ENCODE data around the gene KREMEN2. TPM values are rescaled to one million over a fixed set of nuclear protein-coding genes. Genes with fewer than 3 reads are reported as not detected.

Gene KREMEN2
- total RNA-seq, 1 experiment from 2014 or later = 7.5 TPM

- ChIA-PET CTCF (interaction anchor here (0.7 to 3.0 kb wide), 11 partner anchors 9 to 115 kb away, joined by 3 to 35 read pairs (median 5); partner anchors contain the start of genes HCFC1R1, PAQR4 and THOC6), POLR2A (interaction anchor here (0.6 to 17.1 kb wide), 4 partner anchors 8 to 37 kb away, joined by 3 to 502 read pairs (median 7); partner anchors contain the start of genes CLDN9, HCFC1R1 and THOC6)
- Mint-ChIP-seq H3K27ac (peak overlapping the region; percentile 86), H3K4me3 (peak overlapping the region; percentile 93), H3K27me3 (ENCODE audit: low read depth) (peaks cover 3% of the 10 kb centered on the region; the same call in 1 of the 2 replicates), H3K36me3 (peaks cover 21% of the 10 kb centered on the region), H3K4me1 (peaks cover 68% of the 10 kb centered on the region), H3K9me3 (no peaks in the 10 kb centered on the region)
- ATAC-seq (no peak), DNase-seq (ENCODE audit: low spot score) (no peak)
- TF ChIP-seq NFE2L1 (CRISPR knock-in tag; IDR thresholded peaks at IDR 0.05) = no peak
- no peak for TF ChIP-seq SMAD4 (CRISPR knock-in tag; IDR thresholded peaks at IDR 0.05)
- peak; percentile 66 for TF ChIP-seq AR (CRISPR knock-in tag; IDR thresholded peaks at IDR 0.05)
- TF ChIP-seq, protein P1, sequence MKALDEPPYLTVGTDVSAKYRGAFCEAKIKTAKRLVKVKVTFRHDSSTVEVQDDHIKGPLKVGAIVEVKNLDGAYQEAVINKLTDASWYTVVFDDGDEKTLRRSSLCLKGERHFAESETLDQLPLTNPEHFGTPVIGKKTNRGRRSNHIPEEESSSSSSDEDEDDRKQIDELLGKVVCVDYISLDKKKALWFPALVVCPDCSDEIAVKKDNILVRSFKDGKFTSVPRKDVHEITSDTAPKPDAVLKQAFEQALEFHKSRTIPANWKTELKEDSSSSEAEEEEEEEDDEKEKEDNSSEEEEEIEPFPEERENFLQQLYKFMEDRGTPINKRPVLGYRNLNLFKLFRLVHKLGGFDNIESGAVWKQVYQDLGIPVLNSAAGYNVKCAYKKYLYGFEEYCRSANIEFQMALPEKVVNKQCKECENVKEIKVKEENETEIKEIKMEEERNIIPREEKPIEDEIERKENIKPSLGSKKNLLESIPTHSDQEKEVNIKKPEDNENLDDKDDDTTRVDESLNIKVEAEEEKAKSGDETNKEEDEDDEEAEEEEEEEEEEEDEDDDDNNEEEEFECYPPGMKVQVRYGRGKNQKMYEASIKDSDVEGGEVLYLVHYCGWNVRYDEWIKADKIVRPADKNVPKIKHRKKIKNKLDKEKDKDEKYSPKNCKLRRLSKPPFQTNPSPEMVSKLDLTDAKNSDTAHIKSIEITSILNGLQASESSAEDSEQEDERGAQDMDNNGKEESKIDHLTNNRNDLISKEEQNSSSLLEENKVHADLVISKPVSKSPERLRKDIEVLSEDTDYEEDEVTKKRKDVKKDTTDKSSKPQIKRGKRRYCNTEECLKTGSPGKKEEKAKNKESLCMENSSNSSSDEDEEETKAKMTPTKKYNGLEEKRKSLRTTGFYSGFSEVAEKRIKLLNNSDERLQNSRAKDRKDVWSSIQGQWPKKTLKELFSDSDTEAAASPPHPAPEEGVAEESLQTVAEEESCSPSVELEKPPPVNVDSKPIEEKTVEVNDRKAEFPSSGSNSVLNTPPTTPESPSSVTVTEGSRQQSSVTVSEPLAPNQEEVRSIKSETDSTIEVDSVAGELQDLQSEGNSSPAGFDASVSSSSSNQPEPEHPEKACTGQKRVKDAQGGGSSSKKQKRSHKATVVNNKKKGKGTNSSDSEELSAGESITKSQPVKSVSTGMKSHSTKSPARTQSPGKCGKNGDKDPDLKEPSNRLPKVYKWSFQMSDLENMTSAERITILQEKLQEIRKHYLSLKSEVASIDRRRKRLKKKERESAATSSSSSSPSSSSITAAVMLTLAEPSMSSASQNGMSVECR (CRISPR knock-in tag; IDR thresholded peaks at IDR 0.05; ENCODE audit: borderline replicate concordance) = 0 out of 2 replicates have a peak, but pooled peaks have one; percentile 23
- TF ChIP-seq TEAD4 (CRISPR knock-in tag; IDR thresholded peaks at IDR 0.05) = 0 out of 2 replicates have a peak, but pooled peaks have one; percentile 22
- TF ChIP-seq RORB (CRISPR knock-in tag; IDR thresholded peaks at IDR 0.05) = no peak
- TF ChIP-seq, protein P2, sequence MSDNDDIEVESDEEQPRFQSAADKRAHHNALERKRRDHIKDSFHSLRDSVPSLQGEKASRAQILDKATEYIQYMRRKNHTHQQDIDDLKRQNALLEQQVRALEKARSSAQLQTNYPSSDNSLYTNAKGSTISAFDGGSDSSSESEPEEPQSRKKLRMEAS (CRISPR knock-in tag; IDR thresholded peaks at IDR 0.05) = peak; percentile 27; the same call in 1 of the 2 replicates
- TF ChIP-seq, protein P3, sequence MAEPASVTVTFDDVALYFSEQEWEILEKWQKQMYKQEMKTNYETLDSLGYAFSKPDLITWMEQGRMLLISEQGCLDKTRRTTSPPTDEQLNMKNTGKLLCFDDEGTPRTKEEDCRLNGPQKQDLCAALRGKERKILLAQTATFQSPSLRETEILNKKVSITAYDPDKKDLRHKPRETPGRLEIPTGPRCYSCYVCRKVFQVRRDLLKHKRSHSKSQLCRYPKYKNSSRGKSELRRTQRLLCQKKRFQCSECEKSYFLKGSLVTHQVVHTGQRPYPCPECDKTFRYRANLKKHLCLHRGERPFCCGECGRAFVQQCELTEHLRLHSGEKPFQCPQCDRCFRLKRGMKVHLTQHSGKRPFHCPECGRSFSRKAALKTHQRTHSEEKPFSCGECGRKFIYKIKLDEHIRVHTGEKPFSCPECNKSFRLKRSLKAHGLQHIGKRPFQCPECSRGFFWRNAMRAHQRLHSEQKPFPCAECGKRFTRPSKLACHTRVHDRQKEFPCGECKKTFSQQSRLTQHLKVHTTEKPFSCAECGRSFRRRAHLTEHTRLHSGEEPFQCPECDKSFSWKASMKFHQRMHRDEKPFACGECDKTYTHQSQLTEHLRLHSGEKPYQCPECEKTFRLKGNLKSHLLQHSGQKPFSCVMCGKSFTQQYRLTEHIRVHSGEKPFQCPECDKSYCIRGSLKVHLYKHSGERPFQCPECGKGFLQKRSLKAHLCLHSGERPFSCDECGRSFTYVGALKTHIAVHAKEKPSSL (CRISPR knock-in tag; conservative IDR thresholded peaks at IDR 0.05) = peak; percentile 69
- peak; percentile 95 for TF ChIP-seq EMX1 (CRISPR knock-in tag; IDR thresholded peaks at IDR 0.05)
- TF ChIP-seq, protein P4, sequence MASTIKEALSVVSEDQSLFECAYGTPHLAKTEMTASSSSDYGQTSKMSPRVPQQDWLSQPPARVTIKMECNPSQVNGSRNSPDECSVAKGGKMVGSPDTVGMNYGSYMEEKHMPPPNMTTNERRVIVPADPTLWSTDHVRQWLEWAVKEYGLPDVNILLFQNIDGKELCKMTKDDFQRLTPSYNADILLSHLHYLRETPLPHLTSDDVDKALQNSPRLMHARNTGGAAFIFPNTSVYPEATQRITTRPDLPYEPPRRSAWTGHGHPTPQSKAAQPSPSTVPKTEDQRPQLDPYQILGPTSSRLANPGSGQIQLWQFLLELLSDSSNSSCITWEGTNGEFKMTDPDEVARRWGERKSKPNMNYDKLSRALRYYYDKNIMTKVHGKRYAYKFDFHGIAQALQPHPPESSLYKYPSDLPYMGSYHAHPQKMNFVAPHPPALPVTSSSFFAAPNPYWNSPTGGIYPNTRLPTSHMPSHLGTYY (CRISPR knock-in tag; IDR thresholded peaks at IDR 0.05) = peak; percentile 62; the same call in 1 of the 2 replicates
- no peak for TF ChIP-seq MYBL2 (CRISPR knock-in tag; IDR thresholded peaks at IDR 0.05)
- peak; percentile 78 for TF ChIP-seq ZNF532 (CRISPR knock-in tag; IDR thresholded peaks at IDR 0.05; ENCODE audit: borderline replicate concordance)
Observed at GRCh38 chr16:3013998-3014690, 50.1 kb downstream of the KREMEN2 start.
